Measurements from ENCODE around the gene CCDC73. TPM values are rescaled to one million over a fixed set of nuclear protein-coding genes. Genes with fewer than 3 reads are reported as not detected.

The CCDC73 gene
- total RNA-seq, 1 donor from 2014 or later, result not detected

GRCh38 chr11:32555091-32555490 lies 239.4 kb downstream of the CCDC73 start:
- Mint-ChIP-seq H3K4me1 (ENCODE audit: low read depth, unreplicated experiment) (no peaks in the 10 kb centered on the region), H3K27ac (ENCODE audit: unreplicated experiment) (no peak overlapping the region)
- TF ChIP-seq CTCF (IDR thresholded peaks at IDR 0.05; ENCODE audit: insufficient read depth, low read depth, low read length) (no peak), EZH2 (IDR thresholded peaks at IDR 0.05; ENCODE audit: insufficient read depth, low read length) (no peak)

More at GRCh38 chr11:32555091-32555490, 239.4 kb downstream of the CCDC73 start:
- Mint-ChIP-seq H3K4me3 (ENCODE audit: unreplicated experiment) (no peak overlapping the region), H3K27me3 (ENCODE audit: low read depth, unreplicated experiment) (peaks cover 4% of the 10 kb centered on the region), H3K9me3 (ENCODE audit: unreplicated experiment) (no peaks in the 10 kb centered on the region), H3K36me3 (ENCODE audit: low read depth, unreplicated experiment) (no peaks in the 10 kb centered on the region)
- Histone ChIP-seq H3K4me2 (ENCODE audit: low read length) (no peak overlapping the region), H3K79me2 (ENCODE audit: insufficient read depth, low read length) (no peaks in the 10 kb centered on the region), H3K9ac (ENCODE audit: low read length) (no peak overlapping the region), H3K4me3 (ENCODE audit: insufficient read depth, low read depth, low read length) (no peak overlapping the region), H2AFZ (ENCODE audit: low read depth, low read length) (no peak overlapping the region), H3K4me1 (ENCODE audit: insufficient read depth, low read length) (no peaks in the 10 kb centered on the region), H3K36me3 (ENCODE audit: insufficient read depth, low read length) (no peaks in the 10 kb centered on the region), H4K20me1 (ENCODE audit: insufficient read depth, low read length) (no peaks in the 10 kb centered on the region), H3K27ac (ENCODE audit: low read depth, low read length) (no peak overlapping the region), H3K9me3 (ENCODE audit: insufficient read depth, low read depth, low read length) (no peaks in the 10 kb centered on the region), H3K27me3 (ENCODE audit: insufficient read depth, low read length) (no peaks in the 10 kb centered on the region)
- no peak for DNase-seq (ENCODE audit: low read depth)
- FAIRE-seq, result no peak

Other genes starting within 250 kb of the CCDC73 start
- 287 and 294 TPM in 2 replicates for gene EIF3M, start 210.8 kb downstream of the CCDC73 start, total RNA-seq
- 0.14 and 0.45 TPM in 2 replicates for gene PRRG4, start 35.3 kb upstream of the CCDC73 start, total RNA-seq
- gene QSER1, start 98.1 kb upstream of the CCDC73 start, total RNA-seq, result 29.1 and 35.7 TPM in 2 replicates
- gene DEPDC7, start 221.2 kb upstream of the CCDC73 start, total RNA-seq, result 3.7 and 4.0 TPM in 2 replicates
- 28.8 and 29.7 TPM in 2 replicates for gene TCP11L1, start 244.9 kb upstream of the CCDC73 start, total RNA-seq